Measurements from ENCODE around the gene SLC38A8.

SLC38A8 gene

GRCh38 chr16:84027625-84028024 is 15.0 kb downstream of the SLC38A8 start:
- DNase-seq: no peak

GRCh38 chr16:84026606-84027005 is 16.0 kb downstream of the SLC38A8 start:
- no peak for DNase-seq

GRCh38 chr16:84024854-84025253 is 17.7 kb downstream of the SLC38A8 start:
- DNase-seq: no peak

- no peak for DNase-seq
These were observed 20.0 kb downstream of the SLC38A8 start for GRCh38 chr16:84022644-84023043.

GRCh38 chr16:84021488-84021887 is 21.1 kb downstream of the SLC38A8 start:
- no peak for DNase-seq

- DNase-seq: no peak
These were observed 22.2 kb downstream of the SLC38A8 start for GRCh38 chr16:84020353-84020752.

GRCh38 chr16:84018710-84019109 is 23.9 kb downstream of the SLC38A8 start:
- DNase-seq: no peak

GRCh38 chr16:84016477-84016876 is 26.1 kb downstream of the SLC38A8 start:
- no peak for DNase-seq

GRCh38 chr16:84015399-84015798 is 27.2 kb downstream of the SLC38A8 start:
- no peak for DNase-seq

- DNase-seq: no peak
These were observed 27.8 kb downstream of the SLC38A8 start for GRCh38 chr16:84014570-84015327.

- no peak for DNase-seq
These were observed 28.6 kb downstream of the SLC38A8 start for GRCh38 chr16:84013787-84014569.

GRCh38 chr16:84009282-84009681 is 33.3 kb downstream of the SLC38A8 start:
- DNase-seq: no peak

GRCh38 chr16:84007965-84008364 is 34.6 kb downstream of the SLC38A8 start:
- DNase-seq: no peak

- no peak for DNase-seq
These were observed 35.1 kb downstream of the SLC38A8 start for GRCh38 chr16:84007520-84007919.

- DNase-seq: no peak
These were observed 37.2 kb downstream of the SLC38A8 start for GRCh38 chr16:84005391-84005790.

GRCh38 chr16:84004442-84004841 is 38.2 kb downstream of the SLC38A8 start:
- DNase-seq: no peak

- no peak for DNase-seq
These were observed 39.6 kb downstream of the SLC38A8 start for GRCh38 chr16:84003038-84003437.

GRCh38 chr16:84001726-84002125 is 40.9 kb downstream of the SLC38A8 start:
- DNase-seq: no peak

- no peak for DNase-seq
These were observed 41.5 kb downstream of the SLC38A8 start for GRCh38 chr16:84000989-84001642.

- no peak for DNase-seq
These were observed 44.5 kb downstream of the SLC38A8 start for GRCh38 chr16:83998091-83998490.

- no peak for DNase-seq
These were observed 45.9 kb downstream of the SLC38A8 start for GRCh38 chr16:83996481-83997252.

GRCh38 chr16:83995754-83996153 is 46.8 kb downstream of the SLC38A8 start:
- DNase-seq: peak; percentile 80

GRCh38 chr16:83994703-83995102 is 47.9 kb downstream of the SLC38A8 start:
- no peak for DNase-seq

Data from NCI-H1092 treated with DMSO at 0.1 percent for 48 hours (cell line).